Osteoblast (primary cell): ENCODE measurements around the gene KRT24. TPM values are rescaled to one million over a fixed set of nuclear protein-coding genes. Genes with fewer than 3 reads are reported as not detected.
A peak's percentile ranks its signal among the peaks of the same experiment; 100 is the strongest.

Experiments
- DNase-seq: peaks from one replicate; pipeline ENCODE4 v3.0.0; 2011; ENCODE audit warnings: low spot score, mixed read lengths; ENCODE audit not compliant: insufficient read length; ENCODE audit errors: missing footprints
- H2AFZ ChIP-seq: 2 replicates; pipeline ENCODE4 v1.6.0; 2011; ENCODE audit warnings: mild to moderate bottlenecking, low read length
- H3K27ac ChIP-seq: 2 replicates; pipeline ENCODE4 v1.5.1; 2011; ENCODE audit warnings: mild to moderate bottlenecking, low read depth, low read length, moderate library complexity
- H3K27me3 ChIP-seq: 2 replicates; pipeline ENCODE4 v1.6.0; 2012; ENCODE audit warnings: mild to moderate bottlenecking, control low read depth, inconsistent platforms, low read length, moderate library complexity; ENCODE audit not compliant: insufficient read depth
- H3K36me3 ChIP-seq: 2 replicates; pipeline ENCODE4 v1.5.1; 2011; ENCODE audit warnings: mild to moderate bottlenecking, low read length, control low read depth, moderate library complexity; ENCODE audit not compliant: insufficient read depth
- H3K4me1 ChIP-seq: 2 replicates; pipeline ENCODE4 v1.5.1; 2011; ENCODE audit warnings: mild to moderate bottlenecking, low read length, control low read depth, moderate library complexity; ENCODE audit not compliant: insufficient read depth
- H3K4me2 ChIP-seq: 2 replicates; pipeline ENCODE4 v1.6.0; 2011; ENCODE audit warnings: mild to moderate bottlenecking, low read length; ENCODE audit not compliant: insufficient read depth
- H3K4me3 ChIP-seq: fragments of 200-600 bp; sonication (generic); 3 replicates; pipeline ENCODE4 v1.5.1; 2012; ENCODE audit warnings: mild to moderate bottlenecking, low read length, inconsistent platforms; ENCODE audit not compliant: insufficient read depth
- H3K79me2 ChIP-seq: 2 replicates; pipeline ENCODE4 v1.6.0; 2012; ENCODE audit warnings: mild to moderate bottlenecking, low read length, control low read depth, inconsistent platforms; ENCODE audit not compliant: insufficient read depth
- H3K9me3 ChIP-seq: 2 replicates; pipeline ENCODE4 v1.5.1; 2011; ENCODE audit warnings: low read depth, low read length, control low read depth
- H4K20me1 ChIP-seq: 2 replicates; pipeline ENCODE4 v1.6.0; 2012; ENCODE audit warnings: mild to moderate bottlenecking, low read length, control low read depth; ENCODE audit not compliant: insufficient read depth
- CTCF ChIP-seq: IDR thresholded peaks from 2 replicates; pipeline ENCODE4 v1.5.1; 2011; ENCODE audit warnings: mild to moderate bottlenecking, low read depth, low read length, moderate library complexity; ENCODE audit errors: extremely low read depth
- total RNA-seq: library from RNA; depleted of rRNA; stranded (reverse); fragments of >200 nt; gene quantifications from 2 replicates; pipeline ENCODE4 v1.2.3, GENCODE V29; 2012

The KRT24 gene
- total RNA-seq, 1 donor = not detected

- no peak for DNase-seq
- Histone ChIP-seq H3K36me3 (no peaks in the 10 kb centered on the region), H3K79me2 (no peaks in the 10 kb centered on the region), H2AFZ (no peak overlapping the region), H3K4me2 (no peak overlapping the region), H3K9me3 (no peaks in the 10 kb centered on the region), H3K27me3 (peaks cover 65% of the 10 kb centered on the region), H3K4me3 (no peak overlapping the region), H3K27ac (no peak overlapping the region), H3K4me1 (no peaks in the 10 kb centered on the region), H4K20me1 (no peaks in the 10 kb centered on the region)
- TF ChIP-seq CTCF = no peak
Observed at GRCh38 chr17:40666331-40666730, 37.2 kb downstream of the KRT24 start.

- Histone ChIP-seq H3K36me3 (no peaks in the 10 kb centered on the region), H3K9me3 (no peaks in the 10 kb centered on the region), H3K27ac (no peak within 1 kb of the TSS), H3K4me3 (peak within 1 kb of the TSS; percentile 41), H4K20me1 (no peaks in the 10 kb centered on the region), H2AFZ (peak within 1 kb of the TSS; percentile 21), H3K27me3 (peaks cover 61% of the 10 kb centered on the region), H3K79me2 (no peaks in the 10 kb centered on the region), H3K4me1 (no peaks in the 10 kb centered on the region), H3K4me2 (peak within 1 kb of the TSS; percentile 67)
- no peak for DNase-seq
- TF ChIP-seq CTCF = no peak
Observed at GRCh38 chr17:40664582-40665333, 38.8 kb downstream of the KRT24 start, which contains the start of gene KRT222. TSS of gene KRT222 (minus strand) at chr17:40665177. CDS start at chr17:40665099, 78 bp downstream.

- Histone ChIP-seq H3K9me3 (no peaks in the 10 kb centered on the region), H3K36me3 (no peaks in the 10 kb centered on the region), H3K27me3 (peaks cover 57% of the 10 kb centered on the region), H3K4me3 (no peak overlapping the region), H3K4me1 (no peaks in the 10 kb centered on the region), H2AFZ (no peak overlapping the region), H3K27ac (no peak overlapping the region), H3K4me2 (no peak overlapping the region), H4K20me1 (no peaks in the 10 kb centered on the region), H3K79me2 (no peaks in the 10 kb centered on the region)
- no peak for TF ChIP-seq CTCF
- DNase-seq = no peak
Observed at GRCh38 chr17:40663252-40663651, 40.3 kb downstream of the KRT24 start.

GRCh38 chr17:40659911-40660310, 43.6 kb downstream of the KRT24 start:
- no peak overlapping the region for H3K27ac ChIP-seq
- H3K36me3 ChIP-seq = no peaks in the 10 kb centered on the region
- H3K4me3 ChIP-seq = no peak overlapping the region
- no peak overlapping the region for H3K4me2 ChIP-seq
- H3K9me3 ChIP-seq = no peaks in the 10 kb centered on the region
- no peak for TF ChIP-seq CTCF
- H4K20me1 ChIP-seq = no peaks in the 10 kb centered on the region
- H2AFZ ChIP-seq = no peak overlapping the region
- H3K4me1 ChIP-seq = no peaks in the 10 kb centered on the region
- no peak for DNase-seq
- peaks cover 43% of the 10 kb centered on the region for H3K27me3 ChIP-seq
- H3K79me2 ChIP-seq = no peaks in the 10 kb centered on the region
